ENCODE results near the gene GALNT14.

The GALNT14 gene

GRCh38 chr2:31134480-31134879 is 3.8 kb downstream of the GALNT14 start:
- no peak for DNase-seq (ENCODE audit: low read depth)

- DNase-seq (ENCODE audit: low read depth): no peak
Observed at GRCh38 chr2:31132786-31133185, 5.5 kb downstream of the GALNT14 start.

DNA sequence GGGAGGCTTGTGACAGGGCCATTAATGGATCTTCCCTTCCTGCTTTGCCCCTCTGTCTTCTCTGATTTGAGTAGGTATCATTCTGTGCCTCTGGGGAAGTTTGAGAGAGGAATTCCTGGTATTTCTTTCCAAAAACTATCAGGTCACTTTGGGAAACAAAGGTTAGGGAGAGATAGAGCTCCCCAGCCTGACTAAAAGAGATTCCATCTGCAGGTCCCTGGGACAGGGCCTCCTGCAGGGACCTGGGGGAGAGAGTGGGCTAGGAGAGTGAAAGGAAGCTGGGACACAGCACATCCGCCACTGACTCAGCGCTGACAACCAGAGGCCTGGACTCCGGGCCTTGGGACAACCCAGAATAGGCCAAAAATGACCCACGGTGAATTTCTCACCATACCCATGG is 6.4 kb downstream of the GALNT14 start:
- no peak for DNase-seq (ENCODE audit: low read depth)

DNA sequence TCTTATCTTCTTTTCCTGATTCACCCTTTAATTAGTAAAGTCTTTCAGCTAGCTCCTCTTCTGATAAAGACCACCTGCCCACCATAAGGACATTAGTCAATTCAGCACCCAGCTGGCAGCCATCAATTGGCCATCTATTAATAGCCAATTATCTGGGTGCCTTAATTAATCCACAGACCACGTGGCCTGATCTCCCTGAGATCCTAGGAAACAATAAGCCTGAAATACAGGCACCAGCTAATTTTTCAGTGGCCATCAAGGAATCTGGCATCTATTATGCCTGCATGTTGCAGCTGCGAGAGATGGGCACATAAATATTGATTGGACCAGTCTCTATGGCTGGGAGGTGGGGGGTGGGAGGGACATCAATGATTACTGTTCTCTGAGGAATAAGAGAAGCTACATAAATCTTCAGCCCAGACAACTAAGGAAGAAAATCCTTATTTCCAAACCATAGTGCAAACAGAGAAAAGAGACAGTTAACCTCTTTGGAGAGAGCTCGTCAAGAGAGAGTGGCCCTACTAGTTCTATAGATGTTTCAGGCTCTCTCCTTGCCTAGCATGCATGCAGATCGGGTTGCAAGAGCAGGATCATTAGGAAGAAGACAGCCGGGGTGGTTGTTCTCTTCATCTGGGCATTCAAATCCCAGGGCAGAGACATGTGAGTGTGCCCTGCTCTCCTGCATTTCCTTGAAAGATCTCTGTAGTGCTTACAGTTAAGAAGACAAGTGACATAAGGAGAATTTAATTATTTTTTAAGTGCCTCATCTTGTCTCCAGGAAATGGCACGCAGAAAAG is 8.7 kb downstream of the GALNT14 start:
- DNase-seq (ENCODE audit: low read depth): no peak

GRCh38 chr2:31127931-31128330 is 10.3 kb downstream of the GALNT14 start:
- DNase-seq (ENCODE audit: low read depth): no peak

DNA sequence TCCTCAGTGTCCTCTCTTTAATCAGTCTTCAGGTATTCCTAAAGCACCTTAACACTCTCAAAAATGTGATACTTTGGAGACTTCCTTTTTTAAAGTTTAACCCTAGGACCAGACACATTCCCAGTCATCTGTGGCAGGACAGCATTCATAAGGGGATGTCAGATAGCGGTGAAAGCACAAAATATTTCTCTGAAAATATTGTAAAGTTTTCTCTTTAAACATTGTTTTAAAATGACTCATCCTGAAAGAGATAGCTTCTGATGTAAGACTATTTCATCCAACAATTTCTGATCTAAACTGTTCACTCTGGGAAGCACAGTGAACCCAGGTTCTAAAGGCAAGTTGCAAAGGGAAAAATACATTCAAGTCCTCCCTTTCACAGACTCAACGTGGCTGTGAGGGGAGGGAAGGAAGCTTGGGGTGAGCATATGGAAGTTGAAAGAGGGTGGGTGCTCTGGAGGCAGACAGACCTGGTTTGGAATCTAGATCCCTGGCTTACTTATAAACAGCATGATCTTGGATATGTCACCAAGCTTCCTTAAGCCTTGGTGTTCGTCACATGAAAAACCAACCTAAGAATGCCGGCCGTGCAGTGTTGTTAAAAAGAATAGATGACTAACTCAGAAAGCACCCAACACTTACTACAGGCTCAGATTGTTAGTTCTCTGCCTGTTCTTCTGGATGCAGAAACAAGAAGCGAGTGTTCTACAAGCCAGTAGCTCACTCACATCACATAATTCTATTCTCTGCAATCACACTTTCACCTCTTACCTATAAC is 12.1 kb downstream of the GALNT14 start:
- DNase-seq (ENCODE audit: low read depth): no peak

GRCh38 chr2:31124904-31125303 is 13.3 kb downstream of the GALNT14 start:
- no peak for DNase-seq (ENCODE audit: low read depth)

DNA sequence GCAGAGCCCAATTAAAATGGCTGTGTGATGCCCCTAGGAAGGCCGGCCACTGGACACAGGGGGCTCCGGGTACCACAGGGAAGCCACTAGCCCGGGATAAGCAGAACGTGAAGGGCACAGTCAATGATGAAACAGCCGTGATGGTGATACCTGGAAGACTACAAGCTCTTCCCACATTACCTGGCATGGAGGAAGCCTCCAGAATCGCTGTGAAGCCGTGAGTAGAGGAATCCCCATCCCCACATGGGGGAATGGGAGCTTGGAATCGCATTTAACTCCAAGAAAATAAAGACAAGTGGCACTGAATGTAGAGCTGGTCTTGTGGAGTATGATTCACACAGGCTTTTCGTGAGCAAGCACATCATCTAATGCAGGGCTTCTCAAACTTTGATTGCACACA is 16.1 kb downstream of the GALNT14 start:
- no peak for DNase-seq (ENCODE audit: low read depth)

- DNase-seq (ENCODE audit: low read depth): no peak
Observed at GRCh38 chr2:31113765-31114164, 24.5 kb downstream of the GALNT14 start.

DNA sequence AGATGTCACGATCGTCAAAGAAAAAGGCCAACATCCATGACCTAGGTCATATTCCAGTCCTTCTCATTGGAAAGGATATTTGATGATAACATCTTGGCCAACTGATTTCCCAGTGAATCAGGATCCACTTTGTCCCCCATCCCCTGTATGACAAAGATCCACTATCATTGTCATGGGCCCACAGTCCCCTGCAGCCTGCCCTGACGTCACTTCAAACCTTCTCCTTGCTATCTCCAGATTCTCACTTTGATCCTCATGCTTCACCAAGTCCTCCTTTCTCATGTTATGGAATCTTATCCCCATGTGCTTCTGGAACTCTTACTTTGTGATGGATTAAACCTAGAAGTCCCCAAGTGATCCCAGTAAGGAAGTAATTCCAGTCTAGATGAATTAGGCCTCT is 25.7 kb downstream of the GALNT14 start:
- no peak for DNase-seq (ENCODE audit: low read depth)

GRCh38 chr2:31110998-31111397 is 27.2 kb downstream of the GALNT14 start:
- DNase-seq (ENCODE audit: low read depth): no peak

DNA sequence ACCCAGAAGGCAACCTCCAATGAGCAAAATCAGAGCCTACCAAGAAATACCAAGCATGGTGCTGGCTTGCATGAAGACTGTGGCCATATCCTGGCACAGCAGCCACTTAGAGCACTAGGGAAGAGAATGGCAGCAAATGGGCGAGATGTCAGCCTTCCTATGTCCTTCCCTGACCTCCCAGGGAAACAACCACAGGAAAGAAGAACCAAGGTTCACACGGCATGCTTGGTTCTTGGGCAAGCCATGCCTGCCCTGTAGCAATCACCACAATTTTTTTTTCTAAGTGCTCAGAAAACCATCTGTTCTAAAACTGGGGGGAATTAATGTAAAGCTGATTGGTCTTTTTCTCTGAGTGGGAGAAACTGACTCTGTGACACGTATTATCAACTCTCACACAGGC is 27.8 kb downstream of the GALNT14 start:
- DNase-seq (ENCODE audit: low read depth): no peak

- DNase-seq (ENCODE audit: low read depth): no peak
Observed at GRCh38 chr2:31109633-31110192, 28.5 kb downstream of the GALNT14 start.

DNA sequence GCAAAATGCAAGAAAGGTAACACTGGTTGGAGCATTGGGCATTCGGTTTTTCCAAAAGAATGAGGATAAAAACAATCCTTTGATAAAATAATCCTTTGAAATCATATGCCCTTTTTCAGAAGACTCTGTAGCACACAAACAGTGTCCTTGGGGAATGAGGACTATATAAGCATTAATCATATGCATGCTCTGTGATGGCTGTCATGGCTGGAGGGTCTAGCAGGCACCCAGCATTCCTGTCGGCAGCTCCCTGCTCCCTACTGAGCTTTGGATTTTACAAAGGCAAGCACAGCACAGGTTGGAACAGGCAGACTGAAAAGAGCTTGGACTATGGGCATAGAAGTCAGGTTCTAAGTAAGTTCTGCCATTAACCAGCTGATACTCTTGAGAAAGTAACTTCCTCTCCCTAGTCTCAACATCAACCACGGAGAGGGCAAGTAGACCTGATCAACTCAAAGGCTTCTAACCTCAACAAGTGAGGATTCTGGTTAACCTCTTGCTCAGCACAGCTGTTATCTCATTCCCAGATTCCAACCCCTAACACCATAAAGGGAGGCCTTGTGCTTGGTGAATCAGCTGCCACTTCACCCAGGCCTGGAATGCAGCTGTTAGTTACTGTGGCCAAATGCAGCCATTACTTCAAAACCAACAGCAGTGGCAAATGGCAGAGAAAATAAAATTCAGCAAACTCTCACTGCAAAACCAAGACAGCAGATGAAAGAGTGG is 29.5 kb downstream of the GALNT14 start:
- DNase-seq (ENCODE audit: low read depth): no peak

DNA sequence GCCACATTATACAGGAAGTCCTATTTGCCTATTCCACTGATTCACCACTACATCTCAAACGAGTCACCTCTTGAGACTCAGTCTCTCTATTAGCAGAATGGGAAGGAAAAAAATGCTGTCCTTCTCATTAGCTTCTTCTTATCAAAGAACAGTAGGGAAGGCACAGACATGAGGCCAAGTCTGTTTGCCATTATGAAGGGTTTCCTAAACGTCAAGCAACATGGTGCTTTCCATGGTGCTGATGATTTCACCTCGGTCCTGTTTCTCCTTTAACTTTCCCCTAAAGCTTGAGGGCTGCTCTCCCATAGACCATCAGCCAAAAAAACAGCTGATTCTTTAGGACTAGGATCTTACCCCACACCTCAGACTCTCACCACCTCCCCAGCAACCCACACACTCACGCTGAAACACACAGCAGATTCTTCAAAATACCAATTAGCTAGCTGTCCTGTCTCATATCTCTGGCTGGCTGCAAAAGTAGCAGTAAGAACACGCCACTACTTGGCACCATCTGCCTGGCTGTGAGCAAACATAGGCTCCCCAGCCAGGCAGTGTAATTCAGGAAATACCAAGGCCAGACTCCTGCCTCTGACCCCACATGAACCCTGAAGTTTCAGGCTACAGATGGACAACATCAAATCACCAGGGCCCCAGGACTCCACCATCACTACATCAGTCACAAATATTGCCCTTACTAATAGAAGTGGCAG is 30.5 kb downstream of the GALNT14 start:
- DNase-seq (ENCODE audit: low read depth): no peak

- DNase-seq (ENCODE audit: low read depth): no peak
Observed at GRCh38 chr2:31101701-31102100, 36.5 kb downstream of the GALNT14 start.

- no peak for DNase-seq (ENCODE audit: low read depth)
Observed at GRCh38 chr2:31097962-31098613, 40.2 kb downstream of the GALNT14 start.

DNA sequence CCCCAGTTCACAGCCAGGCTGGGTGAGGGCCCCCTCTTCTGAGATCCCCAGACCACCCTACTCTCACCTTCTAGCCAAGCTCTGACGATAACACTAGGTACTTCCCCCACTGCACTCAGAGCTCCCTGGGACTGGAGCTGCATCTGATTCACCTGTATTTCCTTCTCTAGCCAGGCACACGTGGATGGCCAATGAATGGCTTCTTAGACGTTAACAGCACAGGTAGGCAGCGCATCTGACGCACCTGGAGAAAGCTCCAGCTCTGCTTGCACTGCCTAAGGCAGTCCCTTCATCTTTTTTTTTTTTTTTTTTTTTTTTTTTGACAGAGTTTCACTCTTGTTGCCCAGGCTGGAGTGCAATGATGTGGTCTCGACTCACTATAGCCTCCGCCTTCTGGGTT is 48.1 kb downstream of the GALNT14 start:
- no peak for DNase-seq (ENCODE audit: low read depth)

DNA sequence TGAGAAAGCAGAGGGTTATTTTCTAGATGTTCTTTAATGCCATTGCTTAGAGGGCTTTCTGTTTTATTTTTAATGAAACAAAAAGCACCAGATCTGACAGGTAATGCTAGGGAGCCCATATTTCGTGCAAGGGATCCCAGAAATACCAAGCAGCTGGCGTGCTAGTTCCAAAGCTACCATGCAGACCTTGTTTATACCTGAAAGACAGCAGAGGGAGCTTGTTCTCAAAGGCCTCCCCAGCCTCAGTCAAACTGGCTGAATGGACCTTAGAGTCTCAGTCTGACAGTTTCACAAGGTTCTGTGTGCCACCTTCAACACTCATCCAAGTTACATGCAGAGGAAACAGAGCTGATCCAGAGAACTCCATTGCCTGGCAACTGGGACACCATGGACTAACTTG is 48.6 kb downstream of the GALNT14 start:
- DNase-seq (ENCODE audit: low read depth): no peak

- DNase-seq (ENCODE audit: low read depth): no peak
Observed at GRCh38 chr2:31088504-31089195, 49.6 kb downstream of the GALNT14 start.

GRCh38 chr2:31087491-31087890 is 50.7 kb downstream of the GALNT14 start:
- no peak for DNase-seq (ENCODE audit: low read depth)

Data from activated gamma-delta T cell treated with anti-CD3 and anti-CD28 coated beads, Interleukin-2, amount 50 U/mL, for 16 hours (primary cell).